Measurements from ENCODE around the gene CLCNKB.
"Not testable (repeated sequence)": the region's sequence is repeated elsewhere in the genome, so short reads cannot be mapped to it uniquely, and the experiment has no call there.

Gene CLCNKB

DNA sequence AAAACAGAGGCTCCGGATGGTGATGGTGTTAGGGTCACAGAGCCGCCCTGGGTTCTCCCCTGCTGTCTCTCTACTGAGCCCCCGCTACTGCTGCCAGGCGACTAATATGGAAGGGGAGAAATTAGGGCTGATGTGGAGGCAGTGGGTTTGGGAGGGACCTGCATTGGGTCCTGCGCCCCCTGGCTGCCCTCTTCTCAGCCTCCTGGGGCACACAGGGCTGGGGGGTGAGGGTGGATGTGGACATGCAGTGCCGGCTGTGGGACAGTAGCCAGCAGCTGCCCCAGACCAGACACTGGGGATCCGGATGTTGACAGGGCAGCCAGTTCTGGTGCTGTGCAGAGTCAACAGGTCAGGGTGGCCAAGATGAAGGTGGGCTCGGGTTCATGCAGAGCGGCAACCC, 1.5 kb upstream of the CLCNKB start:
- H2AK5ac ChIP-seq (ENCODE audit: low read depth, low read length): peak overlapping the region; percentile 40
- WGBS, 2 donors (ENCODE audit: extremely low coverage in 2 of 2, insufficient read length in 2 of 2, insufficient replicate concordance in 1 of 2): no CpG with 5 or more reads among the region's 9 CpGs
- no peak overlapping the region for H2AFZ ChIP-seq (ENCODE audit: low read length)
- H3K9me3 ChIP-seq (replicated peaks in 1 of 2; ENCODE audit: control insufficient read depth in 2 of 2, insufficient read depth in 1 of 2, low read depth in 1 of 2, low read length in 2 of 2): no peaks in the 10 kb centered on the region
- H3K4me3 ChIP-seq (ENCODE audit: low read length in 2 of 2): no peak overlapping the region
- no peak overlapping the region for H3K27ac ChIP-seq (replicated peaks; ENCODE audit: low read length)
- H2BK120ac ChIP-seq (ENCODE audit: low read depth, low read length): no peak overlapping the region
- no peaks in the 10 kb centered on the region for H3K36me3 ChIP-seq (replicated peaks in 1 of 2; ENCODE audit: control insufficient read depth in 2 of 2, insufficient read depth in 2 of 2, low read length in 2 of 2)
- no peak overlapping the region for H4K91ac ChIP-seq (ENCODE audit: low read depth, low read length, poor library complexity)
- peak overlapping the region; percentile 81 for H2BK15ac ChIP-seq (ENCODE audit: low read length)
- H3K27me3 ChIP-seq (ENCODE audit: control insufficient read depth in 3 of 3, insufficient read depth in 3 of 3, low read depth in 1 of 3, low read length in 3 of 3): peaks cover 0 to 65% (median 0%) of the 10 kb centered on the region in 3 experiments
- H2BK12ac ChIP-seq (ENCODE audit: low read length): no peak overlapping the region
- H2BK5ac ChIP-seq (ENCODE audit: low read length): peak overlapping the region; percentile 53
- H3K9ac ChIP-seq (ENCODE audit: low read depth, low read length, poor library complexity): no peak overlapping the region
- peak overlapping the region; percentile 65 for H3K23ac ChIP-seq (ENCODE audit: low read depth, low read length, poor library complexity)
- no peak overlapping the region for H4K8ac ChIP-seq (ENCODE audit: low read depth, low read length)
- H3K4me1 ChIP-seq (ENCODE audit: control insufficient read depth in 2 of 2, insufficient read depth in 1 of 2, low read depth in 1 of 2, low read length in 2 of 2): no peaks in the 10 kb centered on the region
- H3K4ac ChIP-seq (ENCODE audit: low read length): no peak overlapping the region
- H3K18ac ChIP-seq (ENCODE audit: low read length): no peak overlapping the region
- no peaks in the 10 kb centered on the region for H3K79me1 ChIP-seq (ENCODE audit: low read depth, low read length)
- H3K14ac ChIP-seq (ENCODE audit: low read length): peak overlapping the region; percentile 82
- H3K4me2 ChIP-seq (ENCODE audit: insufficient read depth, low read length, poor library complexity, severe bottlenecking): no peak overlapping the region
- DNase-seq (ENCODE audit: low spot score): no peak

DNA sequence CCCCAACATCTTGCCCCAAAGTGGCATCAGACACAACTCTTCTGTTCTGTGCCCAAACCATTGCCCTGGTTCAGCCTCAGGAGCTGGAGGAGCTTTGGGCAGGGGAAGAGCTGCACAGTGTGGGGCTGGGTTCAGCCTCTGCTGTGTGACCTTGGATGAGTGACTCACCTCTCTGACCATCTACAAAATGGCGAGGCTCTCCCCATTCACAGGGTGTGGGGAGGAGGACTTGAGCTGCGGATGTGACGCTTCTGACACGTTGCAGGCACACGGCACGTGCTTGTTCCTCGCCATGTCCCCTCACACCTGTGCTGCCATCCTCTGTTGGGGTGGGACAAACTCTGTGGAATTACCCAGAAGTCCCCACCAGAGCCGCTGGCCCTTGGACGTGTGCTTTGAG, 928 bp upstream of the CLCNKB start:
- Histone ChIP-seq H3K27me3 (ENCODE audit: control insufficient read depth in 3 of 3, insufficient read depth in 3 of 3, low read depth in 1 of 3, low read length in 3 of 3) (peaks cover 0 to 64% (median 2%) of the 10 kb centered on the region in 3 experiments), H2BK5ac (ENCODE audit: low read length) (peak overlapping the region; percentile 53)
- H3K4me2 ChIP-seq (ENCODE audit: insufficient read depth, low read length, poor library complexity, severe bottlenecking); H3K27ac ChIP-seq (replicated peaks; ENCODE audit: low read length); H3K9me3 ChIP-seq (replicated peaks in 1 of 2; ENCODE audit: control insufficient read depth in 2 of 2, insufficient read depth in 1 of 2, low read depth in 1 of 2, low read length in 2 of 2); H3K36me3 ChIP-seq (replicated peaks in 1 of 2; ENCODE audit: control insufficient read depth in 2 of 2, insufficient read depth in 2 of 2, low read length in 2 of 2); H2BK120ac ChIP-seq (ENCODE audit: low read depth, low read length); H2AK5ac ChIP-seq (ENCODE audit: low read depth, low read length); H3K18ac ChIP-seq (ENCODE audit: low read length); H2BK12ac ChIP-seq (ENCODE audit: low read length); H2BK15ac ChIP-seq (ENCODE audit: low read length); H3K23ac ChIP-seq (ENCODE audit: low read depth, low read length, poor library complexity); H3K4me1 ChIP-seq (ENCODE audit: control insufficient read depth in 2 of 2, insufficient read depth in 1 of 2, low read depth in 1 of 2, low read length in 2 of 2); H3K79me1 ChIP-seq (ENCODE audit: low read depth, low read length); H4K8ac ChIP-seq (ENCODE audit: low read depth, low read length); H4K91ac ChIP-seq (ENCODE audit: low read depth, low read length, poor library complexity); H3K4me3 ChIP-seq (ENCODE audit: low read length in 2 of 2); DNase-seq (ENCODE audit: low spot score); H2AFZ ChIP-seq (ENCODE audit: low read length); H3K4ac ChIP-seq (ENCODE audit: low read length); H3K14ac ChIP-seq (ENCODE audit: low read length); H3K9ac ChIP-seq (ENCODE audit: low read depth, low read length, poor library complexity): not testable (repeated sequence)
- no CpG with 5 or more reads among the region's 9 CpGs for WGBS, 2 donors (ENCODE audit: extremely low coverage in 2 of 2, insufficient read length in 2 of 2, insufficient replicate concordance in 1 of 2)

DNA sequence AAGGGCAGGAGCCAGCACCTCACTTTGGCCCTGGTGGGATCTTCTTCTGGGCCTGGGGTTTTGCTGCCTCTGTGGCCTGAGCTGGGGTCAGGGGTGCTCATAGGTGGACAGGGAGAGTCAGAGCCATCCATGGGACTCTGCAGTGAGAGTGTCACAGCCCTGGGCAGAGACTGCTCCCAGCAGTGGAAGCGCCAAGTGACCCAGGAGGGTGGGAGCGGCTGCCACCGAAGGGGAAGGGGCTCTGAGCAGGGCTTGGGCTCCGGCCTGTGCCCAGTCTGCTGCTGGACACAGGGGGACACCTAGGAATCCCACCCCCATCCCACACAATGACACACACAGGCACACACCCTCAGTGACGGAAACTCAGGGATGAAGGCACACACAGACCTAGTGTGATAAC, 368 bp downstream of the CLCNKB start:
- no peak overlapping the region for H2BK15ac ChIP-seq (ENCODE audit: low read length)
- no peak overlapping the region for H3K27ac ChIP-seq (replicated peaks; ENCODE audit: low read length)
- no peak overlapping the region for H2AFZ ChIP-seq (ENCODE audit: low read length)
- no peak overlapping the region for H3K14ac ChIP-seq (ENCODE audit: low read length)
- H3K4me3 ChIP-seq (ENCODE audit: low read length in 2 of 2): no peak overlapping the region
- no peaks in the 10 kb centered on the region for H3K9me3 ChIP-seq (replicated peaks in 1 of 2; ENCODE audit: control insufficient read depth in 2 of 2, insufficient read depth in 1 of 2, low read depth in 1 of 2, low read length in 2 of 2)
- peak overlapping the region; percentile 10 for H2BK12ac ChIP-seq (ENCODE audit: low read length)
- no peak overlapping the region for H2BK120ac ChIP-seq (ENCODE audit: low read depth, low read length)
- peak overlapping the region; percentile 66 for H2BK5ac ChIP-seq (ENCODE audit: low read length)
- WGBS, 2 donors (ENCODE audit: extremely low coverage in 2 of 2, insufficient read length in 2 of 2, insufficient replicate concordance in 1 of 2): no CpG with 5 or more reads among the region's 5 CpGs
- H2AK5ac ChIP-seq (ENCODE audit: low read depth, low read length): no peak overlapping the region
- H3K9ac ChIP-seq (ENCODE audit: low read depth, low read length, poor library complexity): no peak overlapping the region
- no peak overlapping the region for H4K8ac ChIP-seq (ENCODE audit: low read depth, low read length)
- H3K4ac ChIP-seq (ENCODE audit: low read length): no peak overlapping the region
- peaks cover 3 to 6% of the 10 kb centered on the region in 2 donors for H3K4me1 ChIP-seq (ENCODE audit: control insufficient read depth in 2 of 2, insufficient read depth in 1 of 2, low read depth in 1 of 2, low read length in 2 of 2)
- no peaks in the 10 kb centered on the region for H3K79me1 ChIP-seq (ENCODE audit: low read depth, low read length)
- DNase-seq (ENCODE audit: low spot score): no peak
- peak overlapping the region; percentile 48 for H3K18ac ChIP-seq (ENCODE audit: low read length)
- peaks cover 0 to 63% (median 2%) of the 10 kb centered on the region in 3 experiments for H3K27me3 ChIP-seq (ENCODE audit: control insufficient read depth in 3 of 3, insufficient read depth in 3 of 3, low read depth in 1 of 3, low read length in 3 of 3)
- peak overlapping the region; percentile 85 for H4K91ac ChIP-seq (ENCODE audit: low read depth, low read length, poor library complexity)
- no peaks in the 10 kb centered on the region for H3K36me3 ChIP-seq (replicated peaks in 1 of 2; ENCODE audit: control insufficient read depth in 2 of 2, insufficient read depth in 2 of 2, low read length in 2 of 2)
- no peak overlapping the region for H3K23ac ChIP-seq (ENCODE audit: low read depth, low read length, poor library complexity)
- H3K4me2 ChIP-seq (ENCODE audit: insufficient read depth, low read length, poor library complexity, severe bottlenecking): no peak overlapping the region

DNA sequence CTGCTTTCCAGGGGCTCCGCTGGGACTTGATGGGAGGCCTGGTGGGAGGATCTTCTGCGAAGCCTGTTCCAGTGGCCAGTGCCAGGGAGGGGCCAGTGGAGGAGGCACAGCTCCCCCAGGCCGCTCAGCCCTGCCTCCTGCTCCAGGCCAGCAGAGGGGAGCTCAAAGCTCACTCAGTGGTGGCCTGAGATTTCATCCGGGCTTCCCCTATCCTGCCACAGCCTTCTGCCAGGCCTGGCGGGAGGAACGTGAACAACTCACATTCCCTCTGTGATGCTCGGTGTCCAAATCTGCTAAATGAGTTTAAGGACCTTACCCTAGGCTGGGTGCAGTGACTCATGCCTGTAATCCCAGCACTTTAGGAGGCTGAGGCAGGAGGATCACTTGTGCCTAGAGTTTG, 3.3 kb downstream of the CLCNKB start:
- H2AK5ac ChIP-seq (ENCODE audit: low read depth, low read length): peak overlapping the region; percentile 30
- H3K4ac ChIP-seq (ENCODE audit: low read length): no peak overlapping the region
- peaks cover 11 to 14% of the 10 kb centered on the region in 2 donors for H3K4me1 ChIP-seq (ENCODE audit: control insufficient read depth in 2 of 2, insufficient read depth in 1 of 2, low read depth in 1 of 2, low read length in 2 of 2)
- peaks cover 0 to 43% (median 2%) of the 10 kb centered on the region in 3 experiments for H3K27me3 ChIP-seq (ENCODE audit: control insufficient read depth in 3 of 3, insufficient read depth in 3 of 3, low read depth in 1 of 3, low read length in 3 of 3)
- H4K8ac ChIP-seq (ENCODE audit: low read depth, low read length): no peak overlapping the region
- H2AFZ ChIP-seq (ENCODE audit: low read length): no peak overlapping the region
- H3K4me3 ChIP-seq (ENCODE audit: low read length in 2 of 2): no peak overlapping the region
- H3K9me3 ChIP-seq (replicated peaks in 1 of 2; ENCODE audit: control insufficient read depth in 2 of 2, insufficient read depth in 1 of 2, low read depth in 1 of 2, low read length in 2 of 2): no peaks in the 10 kb centered on the region
- no peak overlapping the region for H3K27ac ChIP-seq (replicated peaks; ENCODE audit: low read length)
- no peaks in the 10 kb centered on the region for H3K36me3 ChIP-seq (replicated peaks in 1 of 2; ENCODE audit: control insufficient read depth in 2 of 2, insufficient read depth in 2 of 2, low read length in 2 of 2)
- H2BK12ac ChIP-seq (ENCODE audit: low read length): peak overlapping the region; percentile 46
- no peak overlapping the region for H3K9ac ChIP-seq (ENCODE audit: low read depth, low read length, poor library complexity)
- peak overlapping the region; percentile 19 for H2BK15ac ChIP-seq (ENCODE audit: low read length)
- WGBS, 2 donors (ENCODE audit: extremely low coverage in 2 of 2, insufficient read length in 2 of 2, insufficient replicate concordance in 1 of 2): no CpG with 5 or more reads among the region's 7 CpGs
- H2BK120ac ChIP-seq (ENCODE audit: low read depth, low read length): no peak overlapping the region
- H3K79me1 ChIP-seq (ENCODE audit: low read depth, low read length): no peaks in the 10 kb centered on the region
- no peak overlapping the region for H3K4me2 ChIP-seq (ENCODE audit: insufficient read depth, low read length, poor library complexity, severe bottlenecking)
- H3K23ac ChIP-seq (ENCODE audit: low read depth, low read length, poor library complexity): no peak overlapping the region
- H4K91ac ChIP-seq (ENCODE audit: low read depth, low read length, poor library complexity): no peak overlapping the region
- no peak for DNase-seq (ENCODE audit: low spot score)
- peak overlapping the region; percentile 44 for H3K18ac ChIP-seq (ENCODE audit: low read length)
- no peak overlapping the region for H2BK5ac ChIP-seq (ENCODE audit: low read length)
- H3K14ac ChIP-seq (ENCODE audit: low read length): no peak overlapping the region

Data from neuronal stem cell (in vitro differentiated cells).